Measurements from ENCODE around the gene NEU3. TPM values are rescaled to one million over a fixed set of nuclear protein-coding genes. Genes with fewer than 3 reads are reported as not detected.

Gene NEU3
- total RNA-seq, 3 donors from 2014 or later: 6.0 to 8.5 (median 6.7) TPM

- ATAC-seq (peak; percentile 96), DNase-seq (peak; percentile 68 to 88 (median 85))
- Histone ChIP-seq H3K36me3 (ENCODE audit: low read depth) (no peaks in the 10 kb centered on the region), H3K9me3 (no peaks in the 10 kb centered on the region), H3K4me3 (no peak overlapping the region), H3K4me1 (ENCODE audit: low read depth) (no peaks in the 10 kb centered on the region)
- intact Hi-C loops (cut with DNase I, micrococcal nuclease): loop anchor here in 1 of 2 donors (5.0 kb wide), 1 partner anchor 229 kb away; no protein-coding TSS in a partner anchor
- TF ChIP-seq CTCF (IDR thresholded peaks at IDR 0.05): peak; percentile 94
These were observed 34.1 kb downstream of the NEU3 start for GRCh38 chr11:75022759-75023396.

- DNase-seq: no peak
- H3K4me1 ChIP-seq (ENCODE audit: low read depth): no peaks in the 10 kb centered on the region
- ATAC-seq: no peak
- H3K4me3 ChIP-seq: no peak overlapping the region
- intact Hi-C loops (cut with DNase I, micrococcal nuclease): loop anchor here in 1 of 2 donors (5.0 kb wide), 1 partner anchor 229 kb away; no protein-coding TSS in a partner anchor
- no peak for TF ChIP-seq CTCF (IDR thresholded peaks at IDR 0.05)
- H3K9me3 ChIP-seq: no peaks in the 10 kb centered on the region
- no peaks in the 10 kb centered on the region for H3K36me3 ChIP-seq (ENCODE audit: low read depth)
These were observed 34.8 kb downstream of the NEU3 start for GRCh38 chr11:75023446-75024067.

GRCh38 chr11:75024068-75024449, 35.3 kb downstream of the NEU3 start:
- Histone ChIP-seq H3K4me3 (no peak overlapping the region), H3K4me1 (ENCODE audit: low read depth) (no peaks in the 10 kb centered on the region), H3K36me3 (ENCODE audit: low read depth) (no peaks in the 10 kb centered on the region), H3K9me3 (no peaks in the 10 kb centered on the region)
- no peak for ATAC-seq
- no peak for DNase-seq
- intact Hi-C loops (cut with DNase I, micrococcal nuclease): loop anchor here in 1 of 2 donors (5.0 kb wide), 1 partner anchor 228 kb away; no protein-coding TSS in a partner anchor
- TF ChIP-seq CTCF (IDR thresholded peaks at IDR 0.05): no peak

GRCh38 chr11:75024764-75025211, 36.1 kb downstream of the NEU3 start:
- H3K4me1 ChIP-seq (ENCODE audit: low read depth): no peaks in the 10 kb centered on the region
- no peaks in the 10 kb centered on the region for H3K36me3 ChIP-seq (ENCODE audit: low read depth)
- no peak overlapping the region for H3K4me3 ChIP-seq
- intact Hi-C loops (cut with DNase I, micrococcal nuclease): loop anchor here in 1 of 2 donors (5.0 kb wide), 1 partner anchor 228 kb away; no protein-coding TSS in a partner anchor
- DNase-seq (no peak), ATAC-seq (no peak)
- no peaks in the 10 kb centered on the region for H3K9me3 ChIP-seq
- no peak for TF ChIP-seq CTCF (IDR thresholded peaks at IDR 0.05)

GRCh38 chr11:75025561-75025960, 36.8 kb downstream of the NEU3 start:
- H3K4me3 ChIP-seq: no peak overlapping the region
- TF ChIP-seq CTCF (IDR thresholded peaks at IDR 0.05): no peak
- H3K36me3 ChIP-seq (ENCODE audit: low read depth): no peaks in the 10 kb centered on the region
- H3K4me1 ChIP-seq (ENCODE audit: low read depth): no peaks in the 10 kb centered on the region
- intact Hi-C loops (cut with DNase I, micrococcal nuclease): no loop called here
- DNase-seq: no peak
- no peak for ATAC-seq
- no peaks in the 10 kb centered on the region for H3K9me3 ChIP-seq

Measured in mucosa of descending colon (tissue), 3 donors.